ENCODE measurements around the gene ZNF672.

DNA sequence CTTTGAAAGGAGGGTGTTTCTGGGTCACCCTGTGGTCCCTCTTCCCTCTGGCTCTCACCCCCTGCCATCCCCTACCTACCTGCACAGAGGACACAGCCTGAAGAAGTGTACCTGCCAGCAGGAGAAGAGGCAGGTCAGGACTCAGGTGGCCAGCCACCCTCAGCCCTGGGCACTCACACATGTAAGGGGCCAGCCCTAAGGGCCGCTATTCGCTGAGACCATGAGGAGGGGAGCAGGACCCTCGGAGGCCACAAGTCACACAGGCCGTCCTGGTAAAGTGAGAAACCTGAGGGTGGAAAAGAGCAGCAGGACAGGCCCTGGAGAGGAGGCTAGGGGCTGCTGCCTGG, 19.7 kb downstream of the ZNF672 start:
- TF ChIP-seq YY1 (IDR thresholded peaks at IDR 0.05; ENCODE audit: insufficient read depth, insufficient read length), result no peak
- TF ChIP-seq SUZ12 (IDR thresholded peaks at IDR 0.05; ENCODE audit: extremely low read depth, insufficient read depth, insufficient read length), result no peak
